HG02610 (cell line): ENCODE results near the gene TRIO.

Experiments
- ATAC-seq: cut with Tn5 transposase; IDR thresholded peaks from one replicate; pipeline ENCODE4 v1.9.1; 2021; ENCODE audit warnings: mild to moderate bottlenecking, moderate library complexity; ENCODE audit not compliant: unreplicated experiment

Gene TRIO

DNA sequence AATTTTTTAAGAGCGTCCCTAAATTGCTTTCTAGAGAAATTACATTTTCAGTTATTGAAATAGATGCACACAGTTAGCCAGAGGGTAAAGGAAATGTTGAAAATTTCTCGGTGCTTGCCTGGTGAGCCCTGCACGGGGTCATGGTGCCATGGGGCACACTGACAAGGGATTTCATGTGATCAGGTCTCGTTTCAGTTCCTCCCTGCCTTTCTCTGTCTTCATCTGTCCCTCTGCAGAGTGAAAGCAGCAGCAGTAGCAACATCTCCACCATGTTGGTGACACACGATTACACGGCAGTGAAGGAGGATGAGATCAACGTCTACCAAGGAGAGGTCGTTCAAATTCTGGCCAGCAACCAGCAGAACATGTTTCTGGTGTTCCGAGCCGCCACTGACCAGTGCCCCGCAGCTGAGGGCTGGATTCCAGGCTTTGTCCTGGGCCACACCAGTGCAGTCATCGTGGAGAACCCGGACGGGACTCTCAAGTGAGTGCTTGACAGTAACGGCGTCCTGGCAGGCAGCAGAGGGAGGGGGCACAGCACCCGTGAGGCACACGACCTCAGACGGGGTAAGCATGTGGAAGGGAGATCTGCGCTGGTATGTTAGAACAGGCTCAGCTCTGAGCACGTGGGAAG, 349.3 kb downstream of the TRIO start:
- ATAC-seq = no peak

- no peak for ATAC-seq
These were observed 352.2 kb downstream of the TRIO start for GRCh38 chr5:14495301-14495700.

DNA sequence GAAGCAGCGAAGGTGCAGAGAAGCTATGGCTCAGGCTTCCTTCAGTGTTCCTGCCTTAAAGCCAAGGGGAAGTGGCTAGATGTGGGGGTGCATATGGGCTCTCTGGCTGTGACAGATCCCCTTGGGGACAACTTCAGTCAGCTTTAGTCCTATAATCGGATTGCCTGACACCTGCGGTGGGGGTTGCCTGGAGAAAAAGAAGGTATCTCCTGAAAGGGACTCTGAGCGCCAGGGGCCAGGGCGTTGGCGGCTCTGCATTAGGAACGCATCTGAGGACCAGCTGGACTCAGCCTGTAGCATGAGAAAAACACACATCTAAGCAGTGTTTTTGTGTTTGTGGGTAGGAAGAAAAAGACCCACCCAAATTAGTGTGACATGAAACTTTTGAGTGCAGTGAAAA, 354.2 kb downstream of the TRIO start:
- no peak for ATAC-seq

DNA sequence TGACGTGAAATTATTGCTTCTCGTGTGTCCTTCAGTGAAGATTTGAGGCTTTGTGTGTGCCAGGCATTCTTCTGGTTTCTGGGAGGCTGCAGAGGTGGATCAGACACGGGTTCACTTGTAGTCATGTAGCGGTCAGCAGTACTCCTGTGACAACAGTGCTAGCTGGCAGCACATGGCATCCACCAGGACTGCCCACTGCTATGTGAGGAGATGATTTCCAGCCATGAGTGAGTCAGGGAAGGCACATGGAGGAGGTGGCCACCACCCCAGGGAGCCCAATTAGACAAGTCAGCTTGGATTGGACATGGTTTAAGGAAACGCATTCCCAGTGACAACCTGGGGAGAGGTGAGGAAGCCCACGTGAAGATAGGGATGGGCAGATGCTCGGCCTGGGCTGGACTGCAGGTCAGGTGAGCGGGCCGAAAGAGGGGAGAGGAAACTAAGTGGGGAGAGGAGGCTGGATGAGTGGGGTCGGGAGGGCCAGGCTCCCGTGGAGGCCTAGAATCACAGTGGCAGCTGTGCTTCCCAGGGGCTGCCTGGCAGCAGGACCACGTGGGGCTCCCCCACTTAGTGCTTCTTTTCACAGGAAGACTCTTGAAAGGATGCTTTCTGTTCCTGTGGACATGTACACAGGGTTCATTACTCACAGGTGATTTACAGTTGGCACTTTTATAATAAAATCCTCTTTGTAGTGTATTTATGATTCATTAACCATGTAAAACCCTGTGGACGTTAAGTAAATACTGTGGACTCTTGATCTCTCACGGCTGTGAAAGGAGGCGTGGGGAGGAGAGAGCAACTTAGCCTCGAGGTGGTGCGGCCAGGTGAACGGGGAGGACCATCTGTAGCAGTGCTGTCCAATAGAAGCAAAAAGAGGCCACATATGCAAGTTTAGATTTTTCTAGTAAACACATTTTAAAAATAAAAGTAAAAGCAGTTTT, 358.5 kb downstream of the TRIO start:
- no peak for ATAC-seq

GRCh38 chr5:14502294-14502690, 359.1 kb downstream of the TRIO start:
- no peak for ATAC-seq

GRCh38 chr5:14503017-14503680, 360.0 kb downstream of the TRIO start:
- ATAC-seq = no peak

GRCh38 chr5:14503681-14504331, 360.7 kb downstream of the TRIO start:
- no peak for ATAC-seq

DNA sequence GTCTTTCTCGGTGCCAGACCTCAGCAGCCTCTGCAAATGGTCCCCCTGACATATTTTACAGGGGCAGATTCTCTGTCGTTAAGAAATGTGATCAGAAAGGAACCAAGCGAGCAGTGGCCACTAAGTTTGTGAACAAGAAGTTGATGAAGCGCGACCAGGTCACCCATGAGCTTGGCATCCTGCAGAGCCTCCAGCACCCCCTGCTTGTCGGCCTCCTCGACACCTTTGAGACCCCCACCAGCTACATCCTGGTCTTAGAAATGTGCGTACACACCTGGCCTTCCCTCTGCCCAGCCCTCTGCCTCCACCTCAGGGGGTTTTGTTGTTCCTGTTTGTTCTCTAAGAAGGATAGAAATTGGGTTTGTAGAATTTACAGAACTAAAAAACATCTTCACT, 361.2 kb downstream of the TRIO start:
- ATAC-seq = no peak

- no peak for ATAC-seq
These were observed 361.7 kb downstream of the TRIO start for GRCh38 chr5:14504816-14505215.

GRCh38 chr5:14505310-14506139, 362.4 kb downstream of the TRIO start:
- no peak for ATAC-seq

- no peak for ATAC-seq
These were observed 363.0 kb downstream of the TRIO start for GRCh38 chr5:14506140-14506538.

DNA sequence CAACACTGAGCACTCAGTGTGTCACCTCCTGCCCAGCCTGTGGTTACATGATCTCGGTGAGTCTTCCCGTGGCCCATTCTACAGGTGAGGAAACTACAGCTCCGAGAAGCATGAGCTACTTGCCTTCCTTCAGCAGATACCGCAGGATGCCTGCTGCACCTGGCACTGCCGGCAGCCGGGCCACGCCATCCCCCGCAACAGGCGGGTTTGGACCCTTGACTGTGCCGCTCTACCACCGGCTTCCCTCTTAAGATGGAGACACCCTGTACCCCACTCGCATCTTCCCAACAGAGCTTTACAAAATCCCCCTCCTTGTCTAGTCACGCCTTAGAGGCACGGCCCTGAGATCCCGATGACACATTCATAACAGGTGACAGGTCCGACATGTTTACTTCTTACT, 363.5 kb downstream of the TRIO start:
- no peak for ATAC-seq

- ATAC-seq = no peak
These were observed 364.2 kb downstream of the TRIO start for GRCh38 chr5:14507156-14507941.

DNA sequence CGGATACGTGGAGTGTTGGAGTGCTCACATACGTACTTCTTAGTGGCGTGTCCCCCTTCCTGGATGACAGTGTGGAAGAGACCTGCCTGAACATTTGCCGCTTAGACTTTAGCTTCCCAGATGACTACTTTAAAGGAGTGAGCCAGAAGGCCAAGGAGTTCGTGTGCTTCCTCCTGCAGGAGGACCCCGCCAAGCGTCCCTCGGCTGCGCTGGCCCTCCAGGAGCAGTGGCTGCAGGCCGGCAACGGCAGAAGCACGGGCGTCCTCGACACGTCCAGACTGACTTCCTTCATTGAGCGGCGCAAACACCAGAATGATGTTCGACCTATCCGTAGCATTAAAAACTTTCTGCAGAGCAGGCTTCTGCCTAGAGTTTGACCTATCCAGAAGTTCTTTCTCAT, 364.9 kb downstream of the TRIO start:
- no peak for ATAC-seq

DNA sequence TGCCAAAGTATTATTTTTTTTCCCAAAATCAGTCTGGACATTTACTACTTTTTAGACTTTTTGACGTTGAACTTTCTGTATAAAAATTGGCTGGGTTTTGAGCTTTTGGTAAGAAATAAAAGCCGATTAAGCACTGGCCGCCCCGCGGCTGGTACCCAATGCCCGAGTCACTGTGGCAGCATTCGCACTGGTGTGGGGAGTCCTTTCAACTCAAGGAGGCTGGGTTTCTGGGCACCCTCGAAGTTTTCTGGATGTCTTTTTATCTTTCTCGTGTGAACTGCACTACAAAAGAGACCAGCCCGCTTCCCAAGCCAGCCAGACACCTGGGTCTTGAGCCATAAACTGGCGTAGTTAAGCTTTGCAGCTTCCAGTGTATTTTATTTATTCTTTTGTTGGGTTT, 366.4 kb downstream of the TRIO start:
- no peak for ATAC-seq

DNA sequence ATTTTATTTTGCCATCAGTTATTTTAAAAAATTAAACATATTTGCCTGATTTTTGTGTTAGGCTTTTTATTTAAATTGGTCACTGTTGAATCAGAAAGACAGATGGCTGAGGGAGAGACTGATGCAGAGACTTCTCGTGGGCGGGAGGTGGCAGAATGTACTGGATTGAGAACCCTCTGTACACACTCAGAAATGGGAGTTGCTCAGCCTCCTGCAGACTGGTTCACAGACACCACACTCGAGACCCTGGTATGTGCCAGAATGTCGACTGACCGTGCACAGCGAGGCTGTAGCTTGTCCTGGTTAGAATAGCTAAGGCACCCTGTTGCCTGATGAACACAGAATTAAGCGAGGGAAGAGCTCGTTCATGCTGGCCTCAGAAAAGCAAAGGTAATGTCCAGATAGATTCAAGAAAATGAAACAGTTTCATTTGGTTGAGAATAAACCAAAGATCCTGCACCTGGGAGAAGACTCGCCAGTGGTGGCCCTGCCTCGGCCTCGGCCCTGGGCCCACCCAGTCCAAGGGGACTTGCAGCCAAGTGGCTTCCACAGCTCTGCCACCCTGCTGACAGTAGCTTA, 367.1 kb downstream of the TRIO start:
- no peak for ATAC-seq

DNA sequence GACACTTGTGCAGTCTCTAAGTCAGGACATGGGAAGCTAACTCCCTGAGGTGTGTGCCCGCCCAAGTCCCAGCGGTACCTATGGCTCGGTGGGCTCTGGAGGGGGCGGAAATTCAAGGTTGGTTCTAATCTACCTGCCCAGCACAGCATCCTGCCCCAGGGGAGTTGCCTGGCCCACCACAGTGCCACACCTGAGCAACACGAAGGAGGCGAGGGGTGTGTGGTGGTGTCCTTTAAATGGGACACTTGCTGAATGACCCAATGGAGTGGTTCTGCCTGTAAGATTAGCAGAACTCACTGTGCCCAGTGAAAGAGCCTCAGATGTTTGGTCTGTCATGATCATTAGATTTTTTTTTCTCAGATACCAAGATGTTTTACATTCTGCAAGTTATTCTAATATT, 367.7 kb downstream of the TRIO start:
- no peak for ATAC-seq

GRCh38 chr5:14512574-14512973, 369.4 kb downstream of the TRIO start:
- ATAC-seq = no peak

GRCh38 chr5:14513266-14513665, 370.1 kb downstream of the TRIO start:
- no peak for ATAC-seq
